Neural progenitor cell (in vitro differentiated cells): ENCODE data around the gene DDX11. TPM values are rescaled to one million over a fixed set of nuclear protein-coding genes. Genes with fewer than 3 reads are reported as not detected.
"Not testable (repeated sequence)": the region's sequence is repeated elsewhere in the genome, so short reads cannot be mapped to it uniquely, and the experiment has no call there.

Experiments
- DNase-seq: peaks from one replicate; pipeline ENCODE4 v3.0.0-alpha.2; 2016; ENCODE audit warnings: low spot score
- H2AFZ ChIP-seq: fragments of 200-600 bp; sonication (generic); replicated peaks from 2 replicates; pipeline ENCODE4 v1.6.1; 2016; ENCODE audit warnings: antibody characterized with exemption
- H3F3A ChIP-seq: fragments of 200-600 bp; sonication (generic); 2 replicates; pipeline ENCODE4 v1.6.1; 2016; ENCODE audit warnings: antibody characterized with exemption, low read depth
- H3K27ac ChIP-seq: fragments of 200-600 bp; sonication (generic); 2 replicates; pipeline ENCODE4 v1.5.1; 2016; ENCODE audit warnings: mild to moderate bottlenecking
- H3K27me3 ChIP-seq: fragments of 200-600 bp; sonication (generic); 2 replicates; pipeline ENCODE4 v1.6.1; 2016; ENCODE audit warnings: mild to moderate bottlenecking, moderate library complexity
- H3K36me3 ChIP-seq: fragments of 200-600 bp; sonication (generic); 2 replicates; pipeline ENCODE4 v1.5.1; 2016
- H3K4me1 ChIP-seq: fragments of 200-600 bp; sonication (generic); 2 replicates; pipeline ENCODE4 v1.6.1; 2016; ENCODE audit warnings: mixed run types
- H3K4me2 ChIP-seq: fragments of 200-600 bp; sonication (generic); 2 replicates; pipeline ENCODE4 v1.6.1; 2016
- H3K4me3 ChIP-seq: fragments of 200-600 bp; sonication (generic); 2 replicates; pipeline ENCODE4 v1.5.1; 2016
- H3K79me2 ChIP-seq: fragments of 200-600 bp; sonication (generic); 2 replicates; pipeline ENCODE4 v1.6.1; 2016; ENCODE audit warnings: low read depth
- H3K9ac ChIP-seq: fragments of 200-600 bp; sonication (generic); 2 replicates; pipeline ENCODE4 v1.6.1; 2016
- H3K9me3 ChIP-seq: fragments of 200-600 bp; sonication (generic); 2 replicates; pipeline ENCODE4 v1.5.1; 2016; ENCODE audit warnings: low read depth
- H4K20me1 ChIP-seq: fragments of 200-600 bp; sonication (generic); 2 replicates; pipeline ENCODE4 v1.6.1; 2016; ENCODE audit warnings: low read depth
- H3K27ac Mint-ChIP-seq: 3 replicates; pipeline ENCODE4 v1.8.0; 2021; ENCODE audit warnings: mixed read lengths
- H3K27me3 Mint-ChIP-seq: 2 replicates; pipeline ENCODE4 v1.8.0; 2022; ENCODE audit warnings: low read depth, mild to moderate bottlenecking, inconsistent platforms, moderate library complexity, mixed read lengths; ENCODE audit not compliant: insufficient read depth
- H3K36me3 Mint-ChIP-seq: 3 replicates; pipeline ENCODE4 v1.8.0; 2021; ENCODE audit warnings: mixed read lengths
- H3K4me1 Mint-ChIP-seq: 3 replicates; pipeline ENCODE4 v1.8.0; 2021; ENCODE audit warnings: mixed read lengths
- H3K4me3 Mint-ChIP-seq: 3 replicates; pipeline ENCODE4 v1.8.0; 2021; ENCODE audit warnings: mild to moderate bottlenecking, moderate library complexity, mixed read lengths
- H3K9me3 Mint-ChIP-seq: 3 replicates; pipeline ENCODE4 v1.8.0; 2020; ENCODE audit warnings: mixed read lengths
- EZH2 ChIP-seq: fragments of 200-600 bp; sonication (generic); IDR thresholded peaks from 2 replicates; pipeline ENCODE4 v1.6.1; 2017; ENCODE audit warnings: antibody characterized with exemption, mild to moderate bottlenecking, moderate library complexity
- EZH2phosphoT487 ChIP-seq: fragments of 200-600 bp; sonication (generic); IDR thresholded peaks from 2 replicates; pipeline ENCODE4 v1.6.1; 2017; ENCODE audit warnings: antibody characterized with exemption
- total RNA-seq: library from RNA; depleted of rRNA; stranded (reverse); fragments of >200 nt; gene quantifications from 2 replicates; pipeline ENCODE4 v1.2.3, GENCODE V29; 2015; ENCODE audit warnings: low replicate concordance
- TF ChIP-seq, protein P1 (sequence below): fragments of 200-600 bp; sonication (generic); IDR thresholded peaks from 2 replicates; pipeline ENCODE4 v1.5.1; 2017; ENCODE audit warnings: antibody characterized with exemption, mild to moderate bottlenecking

Gene DDX11
- total RNA-seq, 1 donor from 2014 or later = 80.1 TPM

DNA sequence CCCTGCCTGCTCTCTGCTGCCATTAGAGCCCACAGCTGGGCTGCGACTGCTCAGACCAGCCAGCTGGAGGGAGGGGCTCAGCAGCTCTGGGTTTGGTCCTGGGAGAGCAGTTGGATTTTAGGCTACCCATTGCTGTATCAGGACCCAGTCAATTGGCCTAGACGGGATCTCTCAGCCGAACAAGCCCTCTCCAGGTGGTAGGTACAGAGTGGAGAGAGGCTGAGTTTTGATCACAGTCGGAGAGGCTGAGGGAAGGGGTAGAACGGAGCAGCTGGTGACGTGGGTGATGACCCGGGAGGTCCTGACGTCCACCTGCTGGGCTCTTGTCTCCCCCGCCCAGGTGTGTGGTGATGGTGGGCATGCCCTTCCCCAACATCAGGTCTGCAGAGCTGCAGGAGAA is 28.9 kb downstream of the DDX11 start:
- not testable (repeated sequence) for H3K36me3 Mint-ChIP-seq, H3K4me3 ChIP-seq, H3K4me1 ChIP-seq, H3K9me3 ChIP-seq, H3K79me2 ChIP-seq, H3K36me3 ChIP-seq, H4K20me1 ChIP-seq, H3K27ac ChIP-seq, H3K4me3 Mint-ChIP-seq, H3K4me2 ChIP-seq, DNase-seq, H3K4me1 Mint-ChIP-seq, H2AFZ ChIP-seq, H3K27me3 Mint-ChIP-seq, H3K9ac ChIP-seq, H3K27ac Mint-ChIP-seq, H3K9me3 Mint-ChIP-seq, H3F3A ChIP-seq, H3K27me3 ChIP-seq

- not testable (repeated sequence) for H3K27me3 Mint-ChIP-seq, H3K36me3 ChIP-seq, H3K36me3 Mint-ChIP-seq, H3K9ac ChIP-seq, H3K4me3 Mint-ChIP-seq, H3K4me2 ChIP-seq, H3K9me3 Mint-ChIP-seq, H3K79me2 ChIP-seq, DNase-seq, H3F3A ChIP-seq, H3K27ac Mint-ChIP-seq, H3K4me1 ChIP-seq, H4K20me1 ChIP-seq, H3K27me3 ChIP-seq, H3K9me3 ChIP-seq, H2AFZ ChIP-seq, H3K27ac ChIP-seq, H3K4me3 ChIP-seq, H3K4me1 Mint-ChIP-seq
Measured at GRCh38 chr12:31103561-31103975, 29.9 kb downstream of the DDX11 start.

DNA sequence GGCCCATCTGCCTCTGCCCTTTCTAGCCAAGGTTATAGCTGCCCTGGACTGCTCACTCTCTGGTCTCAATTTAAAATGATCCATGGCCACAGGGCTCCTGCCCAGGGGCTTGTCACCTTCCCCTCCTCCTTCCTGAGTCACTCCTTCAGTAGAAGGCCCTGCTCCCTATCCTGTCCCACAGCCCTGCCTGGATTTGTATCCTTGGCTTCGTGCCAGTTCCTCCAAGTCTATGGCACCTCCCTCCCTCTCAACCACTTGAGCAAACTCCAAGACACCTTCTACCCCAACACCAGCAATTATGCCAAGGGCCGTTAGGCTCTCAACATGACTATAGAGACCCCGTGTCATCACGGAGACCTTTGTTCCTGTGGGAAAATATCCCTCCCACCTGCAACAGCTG is 30.6 kb downstream of the DDX11 start:
- not testable (repeated sequence) for H3K4me3 Mint-ChIP-seq, H3K27ac ChIP-seq, H3K9ac ChIP-seq, H3K27me3 Mint-ChIP-seq, H3F3A ChIP-seq, H4K20me1 ChIP-seq, H3K36me3 ChIP-seq, H3K79me2 ChIP-seq, H2AFZ ChIP-seq, H3K4me1 ChIP-seq, H3K4me1 Mint-ChIP-seq, H3K9me3 ChIP-seq, H3K36me3 Mint-ChIP-seq, H3K27me3 ChIP-seq, H3K4me3 ChIP-seq, DNase-seq, H3K9me3 Mint-ChIP-seq, H3K4me2 ChIP-seq
- peak overlapping the region; percentile 28 for H3K27ac Mint-ChIP-seq

DNA sequence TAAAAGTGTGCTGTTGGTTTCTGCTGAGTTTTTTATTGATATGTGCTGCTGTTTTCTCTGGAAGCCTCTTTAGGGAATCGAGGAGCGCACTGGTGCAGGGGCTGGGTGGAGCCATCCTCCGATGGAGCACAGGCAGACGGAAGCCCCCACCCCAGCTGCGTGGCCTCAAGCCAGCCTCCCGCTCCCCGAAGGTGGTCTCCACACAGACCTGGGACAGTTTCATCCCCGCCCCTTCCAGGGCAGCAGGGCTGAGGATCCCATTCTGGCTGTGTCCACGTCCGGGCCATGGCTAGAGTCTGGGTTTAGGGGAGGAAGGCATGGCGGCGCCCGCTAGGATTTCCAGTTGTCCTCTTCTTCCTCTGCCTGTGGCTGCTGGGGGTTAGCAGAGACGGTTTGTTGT is 31.1 kb downstream of the DDX11 start:
- not testable (repeated sequence) for DNase-seq

GRCh38 chr12:31105668-31106067 is 32.0 kb downstream of the DDX11 start:
- H3K27me3 Mint-ChIP-seq = peaks cover 2% of the 10 kb centered on the region
- TF ChIP-seq EZH2phosphoT487 = no peak
- TF ChIP-seq EZH2 = no peak
- TF ChIP-seq, protein P1, sequence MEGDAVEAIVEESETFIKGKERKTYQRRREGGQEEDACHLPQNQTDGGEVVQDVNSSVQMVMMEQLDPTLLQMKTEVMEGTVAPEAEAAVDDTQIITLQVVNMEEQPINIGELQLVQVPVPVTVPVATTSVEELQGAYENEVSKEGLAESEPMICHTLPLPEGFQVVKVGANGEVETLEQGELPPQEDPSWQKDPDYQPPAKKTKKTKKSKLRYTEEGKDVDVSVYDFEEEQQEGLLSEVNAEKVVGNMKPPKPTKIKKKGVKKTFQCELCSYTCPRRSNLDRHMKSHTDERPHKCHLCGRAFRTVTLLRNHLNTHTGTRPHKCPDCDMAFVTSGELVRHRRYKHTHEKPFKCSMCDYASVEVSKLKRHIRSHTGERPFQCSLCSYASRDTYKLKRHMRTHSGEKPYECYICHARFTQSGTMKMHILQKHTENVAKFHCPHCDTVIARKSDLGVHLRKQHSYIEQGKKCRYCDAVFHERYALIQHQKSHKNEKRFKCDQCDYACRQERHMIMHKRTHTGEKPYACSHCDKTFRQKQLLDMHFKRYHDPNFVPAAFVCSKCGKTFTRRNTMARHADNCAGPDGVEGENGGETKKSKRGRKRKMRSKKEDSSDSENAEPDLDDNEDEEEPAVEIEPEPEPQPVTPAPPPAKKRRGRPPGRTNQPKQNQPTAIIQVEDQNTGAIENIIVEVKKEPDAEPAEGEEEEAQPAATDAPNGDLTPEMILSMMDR = no peak
- no peak overlapping the region for H3K4me2 ChIP-seq
- no peak for DNase-seq
- no peaks in the 10 kb centered on the region for H3K36me3 ChIP-seq
- no peak overlapping the region for H3K27ac ChIP-seq
- H3K79me2 ChIP-seq = no peaks in the 10 kb centered on the region
- H3K4me3 Mint-ChIP-seq = no peak overlapping the region
- peaks cover 4% of the 10 kb centered on the region for H3K36me3 Mint-ChIP-seq
- no peak overlapping the region for H3K4me3 ChIP-seq
- H3K9me3 Mint-ChIP-seq = no peaks in the 10 kb centered on the region
- H3F3A ChIP-seq = no peaks in the 10 kb centered on the region
- H2AFZ ChIP-seq = no peak overlapping the region
- peaks cover 5% of the 10 kb centered on the region for H3K4me1 Mint-ChIP-seq
- H3K27me3 ChIP-seq = no peaks in the 10 kb centered on the region
- no peaks in the 10 kb centered on the region for H3K4me1 ChIP-seq
- H3K9me3 ChIP-seq = no peaks in the 10 kb centered on the region
- no peak overlapping the region for H3K9ac ChIP-seq
- H3K27ac Mint-ChIP-seq = no peak overlapping the region
- no peaks in the 10 kb centered on the region for H4K20me1 ChIP-seq

More for the DNA sequence above, 31.1 kb downstream of the DDX11 start:
- H3K9me3 ChIP-seq, H3K4me1 ChIP-seq, H3K9me3 Mint-ChIP-seq, H3K36me3 Mint-ChIP-seq, H3F3A ChIP-seq, H2AFZ ChIP-seq, H3K27ac Mint-ChIP-seq, H3K4me3 ChIP-seq, H3K36me3 ChIP-seq, H3K4me2 ChIP-seq, H4K20me1 ChIP-seq, H3K27ac ChIP-seq, H3K4me1 Mint-ChIP-seq, H3K79me2 ChIP-seq, H3K27me3 Mint-ChIP-seq, H3K4me3 Mint-ChIP-seq, H3K27me3 ChIP-seq, H3K9ac ChIP-seq: not testable (repeated sequence)
